IMR-90 (cell line): Measurements from ENCODE around the gene ZNF248. TPM values are rescaled to one million over a fixed set of nuclear protein-coding genes. Genes with fewer than 3 reads are reported as not detected.

Experiments used
- ATAC-seq: fragments of 200-7000 bp; cut with Tn5 transposase; 2 replicates; pipeline ENCODE4 v1.9.1; 2020; ENCODE audit warnings: low read depth, mild to moderate bottlenecking, moderate library complexity
- BruUV-seq: library from RNA; stranded (reverse); fragments of 400-500 nt; replicated peaks from 2 replicates; lab custom pipeline; 2021; lab: Mats Ljungman, UMichigan
- CTCF ChIA-PET: fragments of 300-600 bp; formaldehyde crosslinking; extraction: SDS; loops from one replicate; lab custom pipeline; 2021; ENCODE audit warnings: antibody characterized with exemption; lab: Yijun Ruan, JAX
- POLR2A ChIA-PET: fragments of 300-600 bp; sonication (Branson Sonifier 250); formaldehyde crosslinking; loops from one replicate; lab custom pipeline; 2022; ENCODE audit warnings: antibody characterized with exemption; ENCODE audit not compliant: unreplicated experiment; lab: Charles Lee
- DNase-seq: peaks from one replicate; pipeline ENCODE4 v3.0.0; 2013
- H2AFZ ChIP-seq: replicated peaks from 2 replicates; pipeline ENCODE3; 2013; ENCODE audit warnings: low read length, mild to moderate bottlenecking; ENCODE audit not compliant: poor library complexity
- H2AK5ac ChIP-seq: 2 replicates; pipeline ENCODE4 v1.6.1; 2013; ENCODE audit warnings: low read depth, low read length, inconsistent platforms
- H2AK9ac ChIP-seq: replicated peaks from 2 replicates; pipeline ENCODE3; 2013; ENCODE audit warnings: mild to moderate bottlenecking, low read depth, low read length, moderate library complexity; ENCODE audit not compliant: poor library complexity
- H2BK120ac ChIP-seq: 2 replicates; pipeline ENCODE4 v1.6.1; 2013; ENCODE audit warnings: low read depth, low read length, inconsistent platforms
- H2BK15ac ChIP-seq: 3 replicates; pipeline ENCODE4 v1.6.1; 2013; ENCODE audit warnings: low read depth, low read length, inconsistent platforms
- H2BK20ac ChIP-seq: 2 replicates; pipeline ENCODE4 v1.6.1; 2013; ENCODE audit warnings: low read depth, mild to moderate bottlenecking, inconsistent platforms, low read length, moderate library complexity
- H2BK5ac ChIP-seq: 2 replicates; pipeline ENCODE4 v1.6.1; 2013; ENCODE audit warnings: mild to moderate bottlenecking, low read depth, low read length, inconsistent platforms; ENCODE audit not compliant: poor library complexity, severe bottlenecking
- H3K14ac ChIP-seq: replicated peaks from 2 replicates; pipeline ENCODE4 v1.6.1; 2013; ENCODE audit warnings: low read depth, low read length, inconsistent platforms
- H3K18ac ChIP-seq: 2 replicates; pipeline ENCODE4 v1.6.1; 2013; ENCODE audit warnings: low read depth, low read length, control low read depth
- H3K23ac ChIP-seq: 2 replicates; pipeline ENCODE4 v1.6.1; 2013; ENCODE audit warnings: low read depth, low read length, inconsistent platforms
- H3K27ac ChIP-seq: 2 replicates; pipeline ENCODE4 v1.5.1; 2013; ENCODE audit warnings: mild to moderate bottlenecking, control low read depth, low read length; ENCODE audit not compliant: insufficient read depth
- H3K27me3 ChIP-seq: 2 replicates; pipeline ENCODE4 v1.6.1; 2013; ENCODE audit warnings: low read length; ENCODE audit not compliant: control insufficient read depth, insufficient read depth
- H3K36me3 ChIP-seq: 2 replicates; pipeline ENCODE4 v1.6.1; 2013; ENCODE audit warnings: low read length, mixed read lengths; ENCODE audit not compliant: control insufficient read depth, insufficient read depth
- H3K4ac ChIP-seq: 2 replicates; pipeline ENCODE4 v1.6.1; 2013; ENCODE audit warnings: low read depth, low read length, inconsistent platforms
- H3K4me1 ChIP-seq: 2 replicates; pipeline ENCODE4 v1.6.1; 2013; ENCODE audit warnings: low read length, mixed read lengths; ENCODE audit not compliant: control insufficient read depth, insufficient read depth
- H3K4me2 ChIP-seq: 2 replicates; pipeline ENCODE4 v1.6.1; 2013; ENCODE audit warnings: low read depth, mild to moderate bottlenecking, control low read depth, low read length, moderate library complexity
- H3K4me3 ChIP-seq: 2 replicates; pipeline ENCODE4 v1.5.1; 2013; ENCODE audit warnings: low read depth, mild to moderate bottlenecking, control low read depth, low read length, moderate library complexity; ENCODE audit not compliant: insufficient read depth
- H3K56ac ChIP-seq: 2 replicates; pipeline ENCODE4 v1.6.1; 2013; ENCODE audit warnings: low read length, inconsistent platforms; ENCODE audit not compliant: insufficient read depth; ENCODE audit errors: extremely low read depth
- H3K79me1 ChIP-seq, 2 experiments: 2 replicates each; pipeline ENCODE4 v1.6.1; 2013; ENCODE audit warnings: low read length in 2 of 2, inconsistent platforms in 1 of 2, low read depth in 1 of 2
- H3K9ac ChIP-seq: 2 replicates; pipeline ENCODE4 v1.6.1; 2013; ENCODE audit warnings: low read depth, low read length, control low read depth
- H3K9me1 ChIP-seq: 2 replicates; pipeline ENCODE4 v1.6.1; 2013; ENCODE audit warnings: low read length, inconsistent platforms; ENCODE audit not compliant: insufficient read depth
- H3K9me3 ChIP-seq: 2 replicates; pipeline ENCODE4 v1.6.1; 2013; ENCODE audit warnings: low read length; ENCODE audit not compliant: control insufficient read depth, insufficient read depth
- H4K20me1 ChIP-seq: 2 replicates; pipeline ENCODE4 v1.6.1; 2013; ENCODE audit warnings: low read length, inconsistent platforms; ENCODE audit not compliant: insufficient read depth
- H4K5ac ChIP-seq: 2 replicates; pipeline ENCODE4 v1.6.1; 2013; ENCODE audit warnings: mild to moderate bottlenecking, low read depth, low read length, control low read depth
- H4K8ac ChIP-seq, 2 experiments: 2 replicates each; pipeline ENCODE4 v1.6.1; 2013; ENCODE audit warnings: low read depth in 2 of 2, low read length in 2 of 2, control low read depth in 1 of 2, inconsistent platforms in 1 of 2
- H4K91ac ChIP-seq: 2 replicates; pipeline ENCODE4 v1.6.1; 2013; ENCODE audit warnings: low read depth, low read length, inconsistent platforms; ENCODE audit not compliant: insufficient read depth
- BHLHE40 ChIP-seq: fragments of 150-350 bp; IDR thresholded peaks from 2 replicates; pipeline ENCODE4 v1.6.1; 2016; ENCODE audit warnings: mild to moderate bottlenecking, low read depth, low read length
- CEBPB ChIP-seq: IDR thresholded peaks from 2 replicates; pipeline ENCODE4 v1.6.1; 2012; ENCODE audit warnings: low read depth, low read length, improper control_type of control experiment
- MAFK ChIP-seq: IDR thresholded peaks from 2 replicates; pipeline ENCODE4 v1.6.1; 2012; ENCODE audit warnings: low read depth, low read length, improper control_type of control experiment
- MAZ ChIP-seq: IDR thresholded peaks from 2 replicates; pipeline ENCODE4 v1.6.1; 2012; ENCODE audit warnings: low read depth, mild to moderate bottlenecking, low read length, improper control_type of control experiment, moderate library complexity, borderline replicate concordance
- RCOR1 ChIP-seq: IDR thresholded peaks from 2 replicates; pipeline ENCODE4 v1.6.1; 2012; ENCODE audit warnings: mild to moderate bottlenecking, low read length, improper control_type of control experiment; ENCODE audit not compliant: insufficient replicate concordance
- RFX5 ChIP-seq: IDR thresholded peaks from 2 replicates; pipeline ENCODE4 v1.8.0; 2012; ENCODE audit warnings: low read depth, mild to moderate bottlenecking, low read length, moderate library complexity
- SMC3 ChIP-seq: fragments of 150-350 bp; IDR thresholded peaks from 2 replicates; pipeline ENCODE4 v1.6.1; 2016; ENCODE audit warnings: low read depth, mild to moderate bottlenecking, antibody characterized with exemption, low read length, moderate library complexity
- WGBS, 2 experiments: methylation state at CpG; one replicate each; pipeline versions ENCODE4 v1.1.5 to v1.1.7; 2013; ENCODE audit warnings: missing lambda C conversion rate in 2 of 2; ENCODE audit not compliant: insufficient read length in 1 of 2; ENCODE audit errors: extremely low coverage in 2 of 2; 5-methylcytosine and 5-hydroxymethylcytosine counted together
- dilution Hi-C: fragments of 300-500 bp; cut with HindIII; formaldehyde crosslinking; loops from one replicate; pipeline ENCODE4 v1.14.3; 2018; ENCODE audit warnings: low sequenced_read_pairs; ENCODE audit not compliant: unreplicated experiment
- in situ Hi-C: fragments of 300-500 bp; cut with MboI; formaldehyde crosslinking; loops from 3 replicates; pipeline ENCODE4 v1.14.3; 2019; ENCODE audit warnings: low sequenced_read_pairs, inconsistent platforms, mixed read lengths
- intact Hi-C: fragments of 100-400 bp; cut with micrococcal nuclease; formaldehyde crosslinking; loops from 2 replicates; pipeline ENCODE4 v1.10.0; 2022
- polyA plus RNA-seq, 3 experiments: library from polyadenylated mRNA; depleted of rRNA; stranded (reverse); fragments of >200 nt; gene quantifications; 2 replicates each; pipeline ENCODE4 v1.2.3, GENCODE V29; 2012; ENCODE audit warnings: low replicate concordance in 1 of 3
- total RNA-seq: library from RNA; depleted of rRNA; stranded (reverse); fragments of >200 nt; gene quantifications from 2 replicates; pipeline ENCODE4 v1.2.3, GENCODE V29; 2012

Gene ZNF248
- total and polyA plus RNA-seq, 2 of the 4 experiments (the other 2 are of a cell fraction), result 5.1 to 5.7 TPM

DNA sequence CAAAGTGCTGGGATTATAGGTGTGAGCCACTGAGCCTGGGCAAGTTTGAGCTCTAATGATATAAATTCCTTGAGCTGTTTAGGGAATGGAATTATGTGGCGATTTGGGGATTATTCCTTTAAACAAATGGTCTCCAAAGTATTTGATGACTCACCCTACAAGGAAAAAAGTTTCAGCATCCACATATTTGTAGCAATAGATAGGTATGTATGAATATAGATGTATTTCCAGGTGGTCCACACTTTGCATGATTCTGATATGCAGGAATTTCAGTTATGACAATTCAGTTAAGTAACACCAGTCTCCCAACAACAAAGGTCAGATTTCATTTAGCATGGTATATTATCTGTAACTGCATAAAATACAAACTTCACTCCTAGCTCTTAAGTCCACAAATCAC, 92.2 kb downstream of the ZNF248 start:
- H2BK5ac ChIP-seq, result no peak overlapping the region
- H2BK15ac ChIP-seq, result no peak overlapping the region
- no peak overlapping the region for H4K8ac ChIP-seq
- H2BK120ac ChIP-seq, result no peak overlapping the region
- H2BK20ac ChIP-seq, result no peak overlapping the region
- no peak overlapping the region for H3K56ac ChIP-seq
- H3K23ac ChIP-seq, result no peak overlapping the region
- no peak overlapping the region for H3K4ac ChIP-seq
- ChIA-PET CTCF (no interaction called here), POLR2A (no interaction called here)
- no peak overlapping the region for H4K5ac ChIP-seq
- H4K91ac ChIP-seq, result no peak overlapping the region
- TF ChIP-seq MAZ (no peak), RFX5 (no peak), BHLHE40 (no peak), SMC3 (no peak), RCOR1 (no peak), CEBPB (no peak), MAFK (no peak)
- H4K20me1 ChIP-seq, result no peaks in the 10 kb centered on the region
- H3K9me3 ChIP-seq, result peaks cover under 1% of the 10 kb centered on the region; the same call in 1 of the 2 replicates
- in situ Hi-C loops (no loop called here), dilution Hi-C loops (no loop called here), intact Hi-C loops (no loop called here)
- ATAC-seq (no peak), DNase-seq (no peak)
- H3K36me3 ChIP-seq, result no peaks in the 10 kb centered on the region
- H3K9me1 ChIP-seq, result no peaks in the 10 kb centered on the region
- H2AFZ ChIP-seq, result no peak overlapping the region
- H3K4me2 ChIP-seq, result no peak overlapping the region
- no peak overlapping the region for H3K27ac ChIP-seq
- no peak overlapping the region for H3K9ac ChIP-seq
- H3K14ac ChIP-seq, result no peak overlapping the region
- H2AK9ac ChIP-seq, result no peak overlapping the region
- H2AK5ac ChIP-seq, result no peak overlapping the region
- BruUV-seq, result no TSS peak
- WGBS, 2 experiments, result no CpG with 5 or more reads among the region's 1 CpG
- H3K4me3 ChIP-seq, result no peak overlapping the region
- no peaks in the 10 kb centered on the region for H3K27me3 ChIP-seq
- no peak overlapping the region for H3K18ac ChIP-seq
- no peaks in the 10 kb centered on the region for H3K4me1 ChIP-seq
- H3K79me1 ChIP-seq, result no peaks in the 10 kb centered on the region
